Stimulated activated CD4-positive, alpha-beta T cell treated with anti-CD3 and anti-CD28 coated beads, TNF-alpha, amount 100 ng/mL, for 48 hours (primary cell): Measurements from ENCODE around the gene JAG1.

Source experiments
- DNase-seq, 3 donors: peaks; one replicate each; pipeline ENCODE4 v3.0.0-alpha.2; 2020; ENCODE audit warnings: low read depth in 3 of 3

The JAG1 gene

GRCh38 chr20:10699941-10700340 lies 26.1 kb upstream of the JAG1 start:
- no peak for DNase-seq

DNA sequence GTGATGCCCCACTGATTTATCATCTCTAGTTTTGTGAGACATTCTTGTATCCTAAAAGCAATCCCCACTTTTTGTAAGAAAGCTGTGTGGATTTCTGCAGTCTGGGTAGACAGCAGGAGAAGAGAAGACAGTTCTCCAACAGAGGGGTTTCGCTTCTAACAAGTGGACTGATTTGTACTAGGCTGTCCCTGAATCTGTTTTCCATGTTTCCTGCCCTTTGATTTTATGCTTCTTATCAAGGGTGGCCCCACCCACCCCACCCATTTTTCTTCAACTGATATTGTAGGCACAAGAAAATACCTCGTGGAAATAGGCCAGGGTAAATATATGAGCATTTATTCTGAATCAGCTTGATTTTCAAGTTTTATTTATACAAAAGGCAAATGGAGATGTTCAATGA lies 25.7 kb upstream of the JAG1 start:
- DNase-seq, result no peak

GRCh38 chr20:10696650-10697049 lies 22.9 kb upstream of the JAG1 start:
- DNase-seq, result no peak

DNA sequence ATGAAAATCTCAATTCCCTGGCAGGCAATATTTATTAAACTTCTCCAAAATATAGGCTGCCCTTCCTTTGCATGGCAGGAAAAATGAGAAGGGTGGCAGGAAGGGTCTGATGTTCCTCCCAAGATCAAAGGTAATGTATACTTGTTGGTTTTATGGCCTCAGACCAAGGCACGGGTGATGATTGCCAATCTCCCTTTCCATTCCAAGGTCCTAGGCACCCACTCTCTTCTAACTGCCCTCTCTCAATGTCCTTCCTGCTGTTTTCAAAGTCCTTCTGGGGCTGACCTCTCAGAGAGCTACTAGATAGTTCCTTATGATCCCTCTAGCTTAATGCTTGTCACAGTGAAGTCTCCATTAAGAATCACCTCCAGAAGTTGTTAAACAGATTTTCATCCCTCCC lies 15.6 kb upstream of the JAG1 start:
- DNase-seq, result no peak

- no peak for DNase-seq
Measured at GRCh38 chr20:10687895-10688294, 14.1 kb upstream of the JAG1 start.

DNA sequence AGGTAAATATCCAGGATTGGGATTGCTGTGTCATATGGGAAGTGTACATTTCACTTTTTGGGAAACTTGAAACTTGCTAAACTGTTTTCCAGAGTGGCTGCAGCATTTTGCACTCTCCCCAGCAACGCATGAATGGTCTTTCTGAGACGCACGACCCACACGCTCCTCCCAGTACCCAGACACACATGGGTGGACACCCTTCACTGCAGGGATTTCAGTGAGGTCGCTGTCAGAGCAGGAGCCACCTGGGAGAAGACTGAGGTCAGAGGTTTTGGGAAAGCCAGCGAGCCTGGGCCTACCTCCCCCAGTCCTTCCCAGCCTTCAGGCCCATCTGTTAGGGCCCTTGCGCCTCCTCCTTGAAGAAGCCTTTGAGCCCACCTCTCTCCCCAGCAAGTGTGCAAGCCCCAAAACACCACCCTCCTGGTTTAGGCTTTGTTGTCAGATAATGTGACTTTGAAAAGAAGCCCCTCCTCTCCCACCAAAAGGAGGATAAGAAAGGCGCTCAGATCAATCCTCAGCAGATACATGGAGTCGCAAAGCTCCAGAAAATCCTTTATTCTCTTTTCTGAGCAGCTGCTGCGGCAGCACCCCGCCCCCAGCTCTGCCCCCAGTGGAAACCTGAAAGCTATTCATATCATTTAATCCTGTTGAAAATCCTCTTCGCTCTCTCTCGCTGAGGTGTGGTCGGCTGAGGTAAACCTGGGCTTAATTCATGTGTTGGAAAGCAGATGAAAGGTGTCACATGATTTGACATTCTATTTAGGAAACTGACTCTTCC lies 12.7 kb upstream of the JAG1 start:
- no peak for DNase-seq

GRCh38 chr20:10683537-10683936 lies 9.7 kb upstream of the JAG1 start:
- DNase-seq, result no peak

DNA sequence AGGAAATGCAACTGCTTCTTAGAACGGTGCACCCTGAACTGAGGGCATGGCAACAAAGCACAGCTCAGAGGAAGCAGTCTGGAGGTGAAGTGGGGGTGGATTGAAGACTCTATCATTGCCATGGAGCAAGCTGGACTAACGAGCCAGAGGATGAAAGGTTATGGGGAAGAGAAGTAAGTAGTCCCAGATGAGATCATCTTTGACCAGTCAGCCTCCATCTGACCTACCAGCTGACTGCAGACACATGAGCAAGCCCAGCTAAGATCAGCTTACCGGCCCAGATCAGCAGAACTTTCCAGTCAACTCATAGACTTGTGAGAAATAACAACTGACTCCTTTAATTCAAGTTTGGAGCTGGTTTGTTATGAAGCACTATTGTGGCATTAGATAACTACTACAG lies 9.1 kb upstream of the JAG1 start:
- DNase-seq, result no peak

DNA sequence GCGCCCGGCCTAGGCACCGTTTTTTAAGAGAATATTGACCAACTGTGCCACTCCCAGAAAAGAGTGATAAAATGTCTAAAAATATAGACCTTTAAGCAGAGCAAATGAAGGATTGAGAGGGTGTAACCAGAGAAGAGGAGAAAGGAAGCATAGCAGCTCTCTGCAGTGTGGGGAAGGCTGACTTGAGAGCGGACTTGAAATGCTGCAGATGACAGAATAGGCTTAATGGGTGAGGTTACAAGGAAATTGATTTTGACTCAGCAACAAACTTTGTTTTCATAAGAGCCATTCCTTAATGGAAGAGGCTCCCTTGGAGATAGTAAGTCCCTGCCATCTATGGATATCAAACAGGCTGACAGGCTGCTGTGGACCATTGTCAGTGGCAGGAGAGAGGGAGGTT lies 7.7 kb upstream of the JAG1 start:
- no peak for DNase-seq

DNA sequence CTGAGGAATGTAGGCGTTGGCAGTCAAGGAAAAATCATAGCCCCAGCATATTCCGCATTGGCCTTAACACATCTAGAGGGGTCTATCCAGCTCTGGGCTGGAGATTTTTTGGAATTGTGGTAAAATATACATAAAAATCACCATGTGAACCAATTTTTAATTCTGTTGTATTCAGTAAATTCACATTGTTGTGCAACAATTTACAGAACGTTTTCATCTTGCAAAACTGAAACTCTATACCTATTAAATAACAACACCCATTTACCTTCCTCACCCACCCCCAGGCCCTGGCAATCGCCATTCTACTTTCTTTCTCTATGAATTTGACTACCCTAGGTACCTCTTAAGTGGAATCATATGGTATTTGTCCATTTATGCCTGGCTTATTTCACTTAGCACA lies 6.8 kb upstream of the JAG1 start:
- DNase-seq, result no peak

DNA sequence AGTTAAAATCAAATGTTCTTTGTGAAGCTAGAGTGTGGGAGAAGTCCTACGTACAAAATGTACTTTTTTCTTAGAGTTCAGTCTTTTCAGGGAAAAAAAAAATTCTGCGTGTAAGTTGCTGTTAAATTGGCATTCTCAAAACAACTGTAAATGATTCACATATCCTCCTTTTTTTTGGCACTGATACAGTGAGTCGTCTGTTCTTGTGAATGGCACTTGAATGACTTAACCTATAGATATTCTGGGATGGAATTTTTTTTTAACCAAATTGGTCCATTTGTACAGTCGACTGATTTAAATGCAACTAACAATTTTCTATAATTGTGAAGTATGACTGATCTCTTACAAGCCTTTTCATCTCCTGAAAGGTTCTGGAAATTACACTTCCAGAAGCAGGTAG lies 5.5 kb upstream of the JAG1 start:
- no peak for DNase-seq

DNA sequence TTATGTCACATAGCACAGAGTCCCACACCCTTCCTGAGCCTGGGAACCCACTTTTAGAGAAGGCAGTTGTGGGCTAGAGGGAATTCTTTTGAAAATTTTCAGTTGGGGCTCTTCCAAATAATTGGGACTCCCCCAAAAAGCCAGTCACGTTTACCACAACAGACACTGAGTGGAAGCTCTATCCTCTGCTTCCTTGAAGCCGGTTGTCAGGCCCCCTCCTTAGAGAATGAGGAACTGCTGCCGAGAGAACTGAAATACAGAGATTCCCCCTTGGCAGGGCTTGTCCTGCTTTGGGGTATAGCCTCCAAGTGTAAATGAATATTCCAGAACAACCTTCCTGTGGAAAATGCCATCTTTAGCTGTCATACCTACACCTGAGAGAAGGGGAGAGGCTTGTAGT lies 2.7 kb upstream of the JAG1 start:
- no peak for DNase-seq

DNA sequence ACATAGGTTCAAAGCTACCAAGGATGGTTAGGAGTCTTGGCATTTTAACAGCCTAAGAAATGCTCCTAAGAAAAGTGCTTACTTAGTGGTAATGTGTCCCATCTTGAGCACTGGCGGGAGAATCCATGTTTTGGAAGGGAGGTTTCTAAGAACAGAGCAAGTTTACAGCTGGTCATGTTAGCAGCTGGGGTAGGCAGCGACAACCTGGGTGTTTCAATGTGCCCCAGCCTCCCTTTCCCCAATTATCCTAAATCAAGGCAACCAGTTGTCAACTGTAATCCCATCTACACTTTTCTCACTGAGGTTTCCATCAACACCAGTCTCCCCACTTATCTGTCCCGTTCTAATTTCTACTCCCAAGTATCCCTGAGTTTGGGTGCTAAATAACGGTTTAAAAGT lies 1.6 kb upstream of the JAG1 start:
- no peak for DNase-seq

DNA sequence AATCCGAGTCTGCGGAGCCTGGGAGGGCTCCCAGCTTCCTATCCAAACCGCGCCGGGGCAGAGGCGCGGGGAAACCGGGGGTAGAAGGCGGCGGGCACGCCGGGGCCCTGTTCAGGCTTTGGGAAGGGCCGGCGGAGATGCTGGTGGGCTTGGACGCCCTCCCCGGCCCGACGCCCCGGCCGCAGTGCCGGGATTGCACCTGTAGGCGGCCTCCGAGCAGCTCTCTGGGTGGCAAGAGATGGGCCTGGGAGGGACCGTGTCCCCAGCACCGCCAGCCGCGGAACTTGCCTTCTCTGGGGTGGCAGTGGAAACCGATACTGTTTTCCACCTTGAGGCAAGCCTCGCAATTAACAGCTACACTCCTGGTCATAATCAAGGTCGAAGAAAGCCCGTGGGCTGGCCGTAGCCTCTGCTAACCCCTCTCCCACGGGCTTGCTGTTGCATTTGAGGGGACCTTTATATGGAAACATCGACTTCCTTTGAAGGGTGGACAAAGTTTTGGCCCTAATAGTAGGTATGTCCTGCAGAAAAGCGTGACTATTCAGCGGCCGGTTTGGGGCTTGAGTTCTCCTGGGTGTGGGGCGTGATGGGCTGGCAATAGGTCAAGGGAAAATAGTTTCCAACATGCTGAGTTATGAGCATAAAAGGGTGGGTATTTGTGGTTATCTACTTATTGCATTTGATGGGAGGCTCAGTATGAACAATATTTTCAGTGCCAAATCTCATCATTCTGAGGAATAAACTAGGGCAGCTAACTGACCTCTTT lies 1.1 kb upstream of the JAG1 start:
- peak in 1 of 3 donors; percentile 13 for DNase-seq

GRCh38 chr20:10673176-10673841 lies 490 bp downstream of the JAG1 start:
- no peak for DNase-seq

DNA sequence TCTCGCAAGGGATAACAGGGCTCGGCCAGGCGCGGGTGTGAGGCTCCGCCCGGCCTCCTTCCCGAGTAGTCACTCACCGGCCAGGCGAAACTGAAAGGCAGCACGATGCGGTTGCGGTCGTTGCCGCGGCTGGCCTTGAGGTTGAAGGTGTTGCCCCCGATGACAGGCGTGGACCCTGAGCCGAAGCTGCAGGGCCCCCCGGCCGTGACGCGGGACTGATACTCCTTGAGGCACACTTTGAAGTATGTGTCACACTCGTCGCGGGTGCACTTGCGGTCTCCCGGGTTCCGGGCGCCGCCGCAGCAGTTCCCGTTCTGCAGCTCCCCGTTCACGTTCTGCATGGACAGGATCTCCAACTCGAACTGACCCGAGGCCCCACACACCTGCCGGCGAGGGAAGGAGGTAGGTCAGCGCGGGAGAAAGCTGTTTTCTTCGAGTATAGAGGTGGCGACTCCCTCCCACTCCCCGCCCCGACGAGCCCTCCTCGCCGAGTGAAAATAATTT lies 1.1 kb downstream of the JAG1 start:
- DNase-seq, result peak in 2 of 3 donors; percentile 11 to 24

DNA sequence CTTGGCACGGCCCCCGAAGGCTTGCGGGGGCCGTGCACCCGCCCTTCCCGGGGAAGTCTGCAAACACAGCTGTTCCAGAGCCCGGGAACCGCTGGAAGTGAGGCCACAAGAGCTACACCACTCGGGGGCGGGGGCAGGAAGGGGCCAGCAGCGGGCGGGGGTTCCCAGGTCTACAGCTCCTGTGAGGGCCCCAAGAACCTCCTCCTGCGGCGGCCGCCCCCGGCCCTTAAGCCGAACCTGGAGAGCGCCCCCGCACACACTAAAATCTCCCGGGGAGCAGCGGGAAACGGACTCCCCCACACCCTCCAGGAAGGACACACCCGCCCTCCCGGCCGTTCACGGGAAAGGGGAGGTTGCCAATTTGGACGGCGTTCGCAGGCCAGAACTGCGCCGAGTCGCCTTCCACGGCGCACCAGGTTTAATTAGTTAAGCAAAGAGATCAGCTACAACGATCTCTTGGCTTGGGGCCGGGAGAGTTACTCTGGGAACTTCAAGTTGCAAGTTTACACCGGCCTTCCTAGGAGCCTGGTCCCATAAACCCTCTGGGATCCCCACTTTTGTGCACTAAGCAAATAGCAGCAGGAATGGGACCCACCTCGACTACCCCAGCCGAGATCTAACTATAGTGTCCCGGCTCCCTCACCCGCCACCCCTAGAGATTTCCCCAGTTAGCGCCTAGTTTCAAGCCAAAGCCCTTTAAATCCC lies 1.7 kb downstream of the JAG1 start:
- no peak for DNase-seq

- DNase-seq, result no peak
Measured at GRCh38 chr20:10671221-10671918, 2.4 kb downstream of the JAG1 start.

GRCh38 chr20:10670501-10671220 lies 3.1 kb downstream of the JAG1 start:
- no peak for DNase-seq

GRCh38 chr20:10669843-10670446 lies 3.9 kb downstream of the JAG1 start:
- DNase-seq, result no peak
